Endothelial cell of umbilical vein (primary cell): ENCODE data around the gene RECQL5. TPM values are rescaled to one million over a fixed set of nuclear protein-coding genes. Genes with fewer than 3 reads are reported as not detected.

Experiments
- BruUV-seq: library from RNA; stranded (reverse); fragments of 400-500 nt; replicated peaks from 2 replicates; lab custom pipeline; 2021; lab: Mats Ljungman, UMichigan
- CTCF ChIA-PET: fragments of 300-600, 350-600 bp; sonication (Branson Sonifier 250); formaldehyde crosslinking; loops from one replicate; lab custom pipeline; 2021; ENCODE audit warnings: antibody characterized with exemption, inconsistent platforms; lab: Charles Lee
- POLR2A ChIA-PET: fragments of 300-600, 350-600 bp; sonication (Branson Sonifier 250); formaldehyde crosslinking; loops from one replicate; lab custom pipeline; 2021; ENCODE audit warnings: antibody characterized with exemption, inconsistent platforms; lab: Charles Lee
- DNase-seq: peaks from one replicate; pipeline ENCODE4 v3.0.0-alpha.2; 2011; ENCODE audit warnings: low read depth, low spot score
- FAIRE-seq: peaks from 2 replicates; lab custom pipeline; 2011; peaks lifted over from hg19 to GRCh38; lab: Jason Lieb, UNC
- H2AFZ ChIP-seq: 2 replicates; pipeline ENCODE4 v1.6.0; 2012; ENCODE audit warnings: low read depth, low read length, control low read depth, inconsistent platforms
- H3K27ac ChIP-seq: 2 replicates; pipeline ENCODE4 v1.5.1; 2011; ENCODE audit warnings: low read depth, mild to moderate bottlenecking, control low read depth, low read length, moderate library complexity; ENCODE audit not compliant: insufficient read depth
- H3K27me3 ChIP-seq, 2 experiments: 2 replicates each; pipeline versions ENCODE4 v1.6.0 to v1.6.1; 2011; ENCODE audit warnings: low read length in 2 of 2, mixed read lengths in 1 of 2; ENCODE audit not compliant: control insufficient read depth in 2 of 2, insufficient read depth in 2 of 2
- H3K36me3 ChIP-seq, 2 experiments: 2 replicates in 1 of 2; 3 replicates in 1 of 2; pipeline ENCODE4 v1.5.1; 2011; ENCODE audit warnings: low read length in 2 of 2, mild to moderate bottlenecking in 1 of 2, moderate library complexity in 1 of 2; ENCODE audit not compliant: control insufficient read depth in 2 of 2, insufficient read depth in 2 of 2; ENCODE audit errors: extremely low read depth in 1 of 2
- H3K4me1 ChIP-seq: 3 replicates; pipeline ENCODE4 v1.5.1; 2011; ENCODE audit warnings: mild to moderate bottlenecking, low read length; ENCODE audit not compliant: control insufficient read depth, insufficient read depth; ENCODE audit errors: extremely low read depth
- H3K4me2 ChIP-seq: 2 replicates; pipeline ENCODE4 v1.6.1; 2011; ENCODE audit warnings: low read length, control low read depth, mixed read lengths; ENCODE audit not compliant: insufficient read depth
- H3K4me3 ChIP-seq, 3 experiments: fragments of 200-600 bp in 1 of 3; sonication (generic), shearing (Covaris generic) in 1 of 3; replicated peaks in 1 of 3; 2 replicates each; pipeline ENCODE4 v1.5.1; 2011 to 2016; ENCODE audit warnings: control low read depth in 3 of 3, low read length in 3 of 3, mild to moderate bottlenecking in 2 of 3, inconsistent platforms in 1 of 3, low read depth in 1 of 3, moderate library complexity in 1 of 3; ENCODE audit not compliant: insufficient read depth in 1 of 3
- H3K79me2 ChIP-seq: 2 replicates; pipeline ENCODE4 v1.6.0; 2012; ENCODE audit warnings: low read length, inconsistent platforms; ENCODE audit not compliant: control insufficient read depth, insufficient read depth
- H3K9ac ChIP-seq: replicated peaks from 2 replicates; pipeline ENCODE3; 2011; ENCODE audit warnings: low read length, control low read depth; ENCODE audit not compliant: insufficient read depth; ENCODE audit errors: extremely low read depth
- H3K9me1 ChIP-seq: replicated peaks from 3 replicates; pipeline ENCODE4 v1.6.0; 2011; ENCODE audit warnings: mild to moderate bottlenecking, low read length; ENCODE audit not compliant: control insufficient read depth, insufficient read depth; ENCODE audit errors: extremely low read depth
- H3K9me3 ChIP-seq: replicated peaks from 2 replicates; pipeline ENCODE4 v1.5.1; 2012; ENCODE audit warnings: low read length, inconsistent platforms; ENCODE audit not compliant: control insufficient read depth, insufficient read depth
- H4K20me1 ChIP-seq: replicated peaks from 2 replicates; pipeline ENCODE3; 2011; ENCODE audit warnings: mild to moderate bottlenecking, low read length; ENCODE audit not compliant: control insufficient read depth, insufficient read depth; ENCODE audit errors: extremely low read depth
- EZH2 ChIP-seq: IDR thresholded peaks from 2 replicates; pipeline ENCODE4 v1.6.1; 2012; ENCODE audit warnings: borderline replicate concordance, low read depth, mild to moderate bottlenecking, moderate library complexity, low read length, inconsistent platforms; ENCODE audit not compliant: severe bottlenecking
- FOS ChIP-seq: IDR thresholded peaks from 2 replicates; pipeline ENCODE4 v1.6.1; 2011; ENCODE audit warnings: mild to moderate bottlenecking, low read length, moderate library complexity, borderline replicate concordance; ENCODE audit not compliant: insufficient read depth
- GATA2 ChIP-seq: IDR thresholded peaks from 2 replicates; pipeline ENCODE4 v1.7.0; 2011; ENCODE audit warnings: low read depth, mild to moderate bottlenecking, moderate library complexity, mixed read lengths, low read length; ENCODE audit not compliant: insufficient read length, insufficient read depth
- JUN ChIP-seq: IDR thresholded peaks from 2 replicates; pipeline ENCODE4 v1.6.1; 2011; ENCODE audit warnings: borderline replicate concordance, low read depth; ENCODE audit not compliant: insufficient read length, insufficient read depth
- MYC ChIP-seq: IDR thresholded peaks from one replicate; pipeline ENCODE4 v1.6.1; 2011; ENCODE audit warnings: mild to moderate bottlenecking, low read depth, low read length
- POLR2A ChIP-seq: IDR thresholded peaks from 2 replicates; pipeline ENCODE4 v1.6.1; 2012; ENCODE audit warnings: low read depth, mild to moderate bottlenecking, control low read depth, low read length
- POLR2AphosphoS5 ChIP-seq: IDR thresholded peaks from 2 replicates; pipeline ENCODE4 v1.6.1; 2012; ENCODE audit warnings: low read depth, mild to moderate bottlenecking, control low read depth, low read length, moderate library complexity; ENCODE audit not compliant: insufficient read depth
- dilution Hi-C: fragments of 300-500 bp; cut with MboI; formaldehyde crosslinking; loops from one replicate; pipeline ENCODE4 v1.15.0; 2019; ENCODE audit warnings: low sequenced_read_pairs; ENCODE audit not compliant: extremely low pct_ligation_motif_present
- intact Hi-C: fragments of 100-400 bp; cut with micrococcal nuclease; formaldehyde crosslinking; loops from one replicate; pipeline ENCODE4 v1.10.0; 2022
- polyA plus RNA-seq, 4 experiments: library from polyadenylated mRNA; depleted of rRNA in 3 of 4; stranded (reverse) in 3 of 4; unstranded in 1 of 4; fragments of >200 nt; gene quantifications; 2 replicates each; pipeline versions ENCODE4 v1.2.1 to v1.2.3, GENCODE V29; 2011 to 2012; ENCODE audit warnings: missing spikeins in 1 of 4
- total RNA-seq: library from RNA; stranded (reverse); gene quantifications from 2 replicates; pipeline ENCODE4 v1.2.3, GENCODE V29; 2021
- TF ChIP-seq, protein P1 (sequence below): IDR thresholded peaks from 2 replicates; pipeline ENCODE4 v1.6.1; 2011; ENCODE audit not compliant: insufficient read depth, insufficient read length
- TF ChIP-seq, protein P2 (sequence below), 2 donors: IDR thresholded peaks; 1 replicate in 1 of 2; 2 replicates in 1 of 2; pipeline ENCODE4 v1.5.1; 2011; ENCODE audit warnings: low read length in 2 of 2, mild to moderate bottlenecking in 2 of 2, moderate library complexity in 2 of 2, control low read depth in 1 of 2, inconsistent platforms in 1 of 2, low read depth in 1 of 2; ENCODE audit not compliant: insufficient read depth in 1 of 2; ENCODE audit errors: extremely low read depth in 1 of 2

The RECQL5 gene
- total and polyA plus RNA-seq, 2 donors (not counting 3 experiments of a cell fraction or from before 2014, with no cell fraction given): 21.3 to 30.7 TPM

DNA sequence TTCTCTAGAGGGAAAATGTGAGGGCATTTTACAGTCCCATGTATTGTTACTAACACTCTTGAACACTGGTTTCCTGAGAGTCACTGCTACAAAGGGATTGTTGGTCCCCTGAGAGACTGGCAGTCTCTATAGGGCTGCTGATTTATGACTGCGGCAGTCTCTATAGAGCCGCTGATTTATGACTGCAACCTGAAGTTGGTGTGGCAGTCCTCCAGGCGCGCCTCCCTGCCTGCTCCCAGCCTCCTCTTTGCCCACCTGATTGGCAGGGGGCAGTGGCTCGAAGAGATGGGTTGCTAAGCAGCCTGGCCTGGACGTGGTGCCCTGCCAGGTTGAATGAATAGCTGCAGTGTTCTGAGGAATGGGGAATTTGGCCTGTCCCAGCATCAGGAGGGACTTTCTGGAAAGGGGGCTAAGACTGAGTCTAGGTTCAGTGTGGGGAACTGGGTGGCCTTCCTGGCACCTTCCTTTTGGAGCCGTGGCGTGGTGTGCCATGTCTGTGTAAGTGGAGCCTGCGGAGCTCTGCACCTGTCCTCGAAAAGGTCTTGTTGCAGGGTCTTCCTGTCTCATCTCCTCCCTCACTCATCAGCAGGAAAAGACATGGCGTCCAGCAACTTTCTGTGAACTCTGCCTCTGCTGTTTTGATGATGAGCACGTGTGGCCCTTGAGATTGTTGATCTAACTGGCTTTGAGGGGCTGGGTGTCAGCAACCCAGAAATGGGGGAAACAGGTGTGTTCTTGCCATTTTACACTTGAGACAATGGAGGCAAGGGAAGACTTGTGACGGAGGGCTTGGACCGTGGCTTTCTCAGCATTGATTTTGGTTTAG, 25.1 kb upstream of the RECQL5 start:
- FAIRE-seq: no peak
- POLR2A ChIA-PET: interaction anchor here (0.8 kb wide), 1 partner anchor 15 kb away, joined by 3 read pairs; no protein-coding TSS in a partner anchor
- Histone ChIP-seq H3K79me2 (peaks cover 69% of the 10 kb centered on the region), H2AFZ (no peak overlapping the region), H3K9me3 (no peaks in the 10 kb centered on the region), H3K4me1 (peaks cover 79% of the 10 kb centered on the region), H3K9me1 (no peaks in the 10 kb centered on the region), H3K4me3 (no peak overlapping the region), H3K36me3 (peaks cover 9 to 20% of the 10 kb centered on the region in 2 experiments), H3K27ac (peak overlapping the region; percentile 80), H3K9ac (no peak overlapping the region), H4K20me1 (no peaks in the 10 kb centered on the region), H3K4me2 (no peak overlapping the region), H3K27me3 (no peaks in the 10 kb centered on the region)
- DNase-seq: no peak
- CTCF ChIA-PET: interaction anchor here (1.1 to 8.9 kb wide), 7 partner anchors 12 to 59 kb away, joined by 3 to 88 read pairs (median 18); partner anchors contain the start of gene SMIM5
- TF ChIP-seq FOS: no peak
- no peak for TF ChIP-seq POLR2AphosphoS5
- TF ChIP-seq, protein P1, sequence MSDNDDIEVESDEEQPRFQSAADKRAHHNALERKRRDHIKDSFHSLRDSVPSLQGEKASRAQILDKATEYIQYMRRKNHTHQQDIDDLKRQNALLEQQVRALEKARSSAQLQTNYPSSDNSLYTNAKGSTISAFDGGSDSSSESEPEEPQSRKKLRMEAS: no peak
- no peak for TF ChIP-seq GATA2
- TF ChIP-seq POLR2A: no peak
- no peak for TF ChIP-seq JUN
- no peak for TF ChIP-seq EZH2
- no peak for TF ChIP-seq MYC
- TF ChIP-seq, protein P2, sequence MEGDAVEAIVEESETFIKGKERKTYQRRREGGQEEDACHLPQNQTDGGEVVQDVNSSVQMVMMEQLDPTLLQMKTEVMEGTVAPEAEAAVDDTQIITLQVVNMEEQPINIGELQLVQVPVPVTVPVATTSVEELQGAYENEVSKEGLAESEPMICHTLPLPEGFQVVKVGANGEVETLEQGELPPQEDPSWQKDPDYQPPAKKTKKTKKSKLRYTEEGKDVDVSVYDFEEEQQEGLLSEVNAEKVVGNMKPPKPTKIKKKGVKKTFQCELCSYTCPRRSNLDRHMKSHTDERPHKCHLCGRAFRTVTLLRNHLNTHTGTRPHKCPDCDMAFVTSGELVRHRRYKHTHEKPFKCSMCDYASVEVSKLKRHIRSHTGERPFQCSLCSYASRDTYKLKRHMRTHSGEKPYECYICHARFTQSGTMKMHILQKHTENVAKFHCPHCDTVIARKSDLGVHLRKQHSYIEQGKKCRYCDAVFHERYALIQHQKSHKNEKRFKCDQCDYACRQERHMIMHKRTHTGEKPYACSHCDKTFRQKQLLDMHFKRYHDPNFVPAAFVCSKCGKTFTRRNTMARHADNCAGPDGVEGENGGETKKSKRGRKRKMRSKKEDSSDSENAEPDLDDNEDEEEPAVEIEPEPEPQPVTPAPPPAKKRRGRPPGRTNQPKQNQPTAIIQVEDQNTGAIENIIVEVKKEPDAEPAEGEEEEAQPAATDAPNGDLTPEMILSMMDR (IDR thresholded peaks at IDR 0.05; ENCODE audit: extremely low read depth in 1 of 2, insufficient read depth in 1 of 2, low read depth in 1 of 2, low read length in 2 of 2): no peak
- dilution Hi-C loops: no loop called here
- intact Hi-C loops: no loop called here
- no TSS peak for BruUV-seq
